Endodermal cell (in vitro differentiated cells): ENCODE measurements around the gene C9orf43. TPM values are rescaled to one million over a fixed set of nuclear protein-coding genes. Genes with fewer than 3 reads are reported as not detected.

ENCODE experiments used
- DNase-seq: peaks from one replicate; pipeline ENCODE4 v3.0.0-alpha.2; 2017
- H3K27ac ChIP-seq: 2 replicates; pipeline ENCODE4 v1.5.1; 2013; ENCODE audit warnings: mild to moderate bottlenecking, low read depth, low read length, moderate library complexity
- H3K27me3 ChIP-seq: 2 replicates; pipeline ENCODE4 v1.6.1; 2013; ENCODE audit warnings: mild to moderate bottlenecking, low read length, moderate library complexity; ENCODE audit not compliant: insufficient read depth, control insufficient read depth, poor library complexity, severe bottlenecking
- H3K36me3 ChIP-seq: 2 replicates; pipeline ENCODE4 v1.7.0; 2013; ENCODE audit warnings: mild to moderate bottlenecking, low read length, moderate library complexity; ENCODE audit not compliant: control insufficient read depth, insufficient read depth
- H3K4me1 ChIP-seq: one replicate; pipeline ENCODE4 v1.7.0; 2013; ENCODE audit warnings: low read length; ENCODE audit not compliant: control insufficient read depth, insufficient read depth
- H3K4me3 ChIP-seq: 2 replicates; pipeline ENCODE4 v1.5.1; 2013; ENCODE audit warnings: mild to moderate bottlenecking, low read length, moderate library complexity
- H3K9ac ChIP-seq: 2 replicates; pipeline ENCODE4 v1.6.1; 2013; ENCODE audit warnings: mild to moderate bottlenecking, low read length, moderate library complexity; ENCODE audit not compliant: poor library complexity, severe bottlenecking; ENCODE audit errors: extremely low read depth
- H3K9me3 ChIP-seq: 2 replicates; pipeline ENCODE4 v1.6.1; 2013; ENCODE audit warnings: mild to moderate bottlenecking, low read length, moderate library complexity; ENCODE audit not compliant: control insufficient read depth
- H3K27ac Mint-ChIP-seq: 2 replicates; pipeline ENCODE4 v1.8.0; 2020; ENCODE audit warnings: mixed read lengths
- H3K27me3 Mint-ChIP-seq: 2 replicates; pipeline ENCODE4 v1.8.0; 2021; ENCODE audit warnings: mild to moderate bottlenecking, mixed read lengths; ENCODE audit not compliant: insufficient read depth
- H3K36me3 Mint-ChIP-seq: 2 replicates; pipeline ENCODE4 v1.8.0; 2020; ENCODE audit warnings: low read depth, mixed read lengths
- H3K4me1 Mint-ChIP-seq: 2 replicates; pipeline ENCODE4 v1.8.0; 2020; ENCODE audit warnings: mixed read lengths
- H3K4me3 Mint-ChIP-seq: 2 replicates; pipeline ENCODE4 v1.8.0; 2020; ENCODE audit warnings: mild to moderate bottlenecking, moderate library complexity, mixed read lengths
- H3K9me3 Mint-ChIP-seq: 2 replicates; pipeline ENCODE4 v1.8.0; 2020; ENCODE audit warnings: mild to moderate bottlenecking, mixed read lengths
- CTCF ChIP-seq: fragments of 200-600 bp; sonication (generic); conservative IDR thresholded peaks from 2 replicates; pipeline ENCODE4 v1.5.0; 2021; ENCODE audit warnings: antibody characterized with exemption, mild to moderate bottlenecking
- WGBS, 2 experiments: methylation state at CpG; one replicate each; pipeline versions ENCODE4 v1.1.5 to v1.1.7; 2013; ENCODE audit warnings: missing lambda C conversion rate in 2 of 2, mixed read lengths in 1 of 2; ENCODE audit not compliant: insufficient coverage in 1 of 2, insufficient read length in 1 of 2; 5-methylcytosine and 5-hydroxymethylcytosine counted together
- total RNA-seq, 2 donors: library from RNA; stranded (reverse); fragmentation: NEBNext Ultra II Directional in 1 of 2; extraction: Animal tissue kit (Norgen Biotek cat#: 25700) in 1 of 2; gene quantifications; 2 replicates in 1 of 2; 3 replicates in 1 of 2; pipeline ENCODE4 v1.2.1, GENCODE V29; 2021

C9orf43 gene
- total RNA-seq, 2 donors from 2014 or later = 0.40 to 1.1 TPM

GRCh38 chr9:113393281-113393680 lies 17.3 kb upstream of the C9orf43 start:
- H3K4me3 ChIP-seq = no peak overlapping the region
- H3K27ac ChIP-seq = no peak overlapping the region
- no peak for TF ChIP-seq CTCF
- H3K9me3 ChIP-seq = no peaks in the 10 kb centered on the region
- H3K27me3 ChIP-seq = no peaks in the 10 kb centered on the region
- H3K9ac ChIP-seq = no peak overlapping the region
- Mint-ChIP-seq H3K36me3 (peaks cover 62% of the 10 kb centered on the region), H3K4me1 (peaks cover 4% of the 10 kb centered on the region), H3K9me3 (no peaks in the 10 kb centered on the region), H3K27ac (no peak overlapping the region), H3K4me3 (no peak overlapping the region), H3K27me3 (no peaks in the 10 kb centered on the region)
- H3K36me3 ChIP-seq = peaks cover 86% of the 10 kb centered on the region
- WGBS, 2 experiments = 85 to 99% methylated on average over 5 to 7 of the region's 7 CpGs
- H3K4me1 ChIP-seq = peaks cover 2% of the 10 kb centered on the region
- no peak for DNase-seq

GRCh38 chr9:113395000-113395861 lies 15.3 kb upstream of the C9orf43 start:
- no peaks in the 10 kb centered on the region for H3K27me3 Mint-ChIP-seq
- no peaks in the 10 kb centered on the region for H3K9me3 ChIP-seq
- H3K4me1 Mint-ChIP-seq = peaks cover 23% of the 10 kb centered on the region
- H3K27ac Mint-ChIP-seq = no peak overlapping the region
- no peak for DNase-seq
- H3K27ac ChIP-seq = no peak overlapping the region
- H3K9ac ChIP-seq = no peak overlapping the region
- H3K4me3 ChIP-seq = no peak overlapping the region
- peaks cover 79% of the 10 kb centered on the region for H3K36me3 ChIP-seq
- H3K36me3 Mint-ChIP-seq = peaks cover 54% of the 10 kb centered on the region
- WGBS, 2 experiments = 94 to 97% methylated on average over 9 of the region's 9 CpGs
- H3K9me3 Mint-ChIP-seq = no peaks in the 10 kb centered on the region
- H3K4me3 Mint-ChIP-seq = no peak overlapping the region
- no peaks in the 10 kb centered on the region for H3K27me3 ChIP-seq
- TF ChIP-seq CTCF = no peak
- H3K4me1 ChIP-seq = peaks cover 8% of the 10 kb centered on the region

- Mint-ChIP-seq H3K4me1 (peaks cover 28% of the 10 kb centered on the region), H3K36me3 (peaks cover 35% of the 10 kb centered on the region), H3K9me3 (no peaks in the 10 kb centered on the region), H3K27me3 (no peaks in the 10 kb centered on the region), H3K4me3 (no peak overlapping the region), H3K27ac (peak overlapping the region; percentile 52)
- Histone ChIP-seq H3K27ac (no peak overlapping the region), H3K9me3 (no peaks in the 10 kb centered on the region), H3K36me3 (peaks cover 59% of the 10 kb centered on the region), H3K4me3 (no peak overlapping the region), H3K4me1 (peaks cover 8% of the 10 kb centered on the region), H3K9ac (no peak overlapping the region), H3K27me3 (no peaks in the 10 kb centered on the region)
- TF ChIP-seq CTCF = no peak
- 68 to 84% methylated on average over 3 of the region's 3 CpGs for WGBS, 2 experiments
- DNase-seq = no peak
Measured at GRCh38 chr9:113397203-113397631, 13.3 kb upstream of the C9orf43 start.
